K562 (cell line): Measurements from ENCODE around the gene DIS3L2. TPM values are rescaled to one million over a fixed set of nuclear protein-coding genes. Genes with fewer than 3 reads are reported as not detected.

ENCODE experiments used
- ATAC-seq: fragments of 200-7000 bp; cut with Tn5 transposase; 3 replicates; pipeline ENCODE4 v1.9.1; 2020; ENCODE audit warnings: moderate library complexity
- BruUV-seq: library from RNA; stranded (reverse); fragments of 400-500 nt; replicated peaks from 2 replicates; lab custom pipeline; 2021; lab: Mats Ljungman, UMichigan
- CTCF ChIA-PET: fragments of 300-600 bp; formaldehyde crosslinking; extraction: SDS; loops from one replicate; lab custom pipeline; 2021; ENCODE audit warnings: low intra/inter-chr PET ratio; lab: Yijun Ruan, JAX
- POLR2A ChIA-PET: fragments of 300-600, 350-650 bp; sonication (Branson Sonifier 250); formaldehyde crosslinking; extraction: SDS; loops from one replicate; lab custom pipeline; 2021; ENCODE audit warnings: antibody characterized with exemption, inconsistent platforms; lab: Yijun Ruan, JAX
- DNase-seq, 4 experiments: peaks; one replicate each; pipeline versions ENCODE4 v3.0.0 to v3.0.0-alpha.2; 2011 to 2018; ENCODE audit warnings: low spot score in 3 of 4, mixed read lengths in 3 of 4; ENCODE audit errors: extremely low read depth in 1 of 4
- FAIRE-seq: peaks from 2 replicates; lab custom pipeline; 2011; peaks lifted over from hg19 to GRCh38; lab: Jason Lieb, UNC
- H2AFZ ChIP-seq: 2 replicates; pipeline ENCODE4 v1.6.0; 2011; ENCODE audit warnings: low read depth, low read length, control low read depth, inconsistent platforms
- H3K27ac ChIP-seq: fragments of 200-600 bp; 3 replicates; pipeline ENCODE4 v1.8.0; 2011; ENCODE audit warnings: low read depth, mild to moderate bottlenecking, control low read depth, inconsistent platforms, low read length, moderate library complexity, mixed read lengths; ENCODE audit errors: extremely low read depth
- H3K27me3 ChIP-seq, 2 experiments: fragments of 300-600 bp in 1 of 2; 2 replicates in 1 of 2; 3 replicates in 1 of 2; pipeline versions ENCODE4 v1.6.0 to v1.8.0; 2011; ENCODE audit warnings: inconsistent platforms in 2 of 2, low read length in 2 of 2, mild to moderate bottlenecking in 1 of 2, mixed read lengths in 1 of 2, moderate library complexity in 1 of 2; ENCODE audit not compliant: control insufficient read depth in 2 of 2, insufficient read depth in 2 of 2
- H3K36me3 ChIP-seq: fragments of 300-600 bp; 3 replicates; pipeline ENCODE4 v1.8.0; 2011; ENCODE audit warnings: mild to moderate bottlenecking, low read length, inconsistent platforms; ENCODE audit not compliant: control insufficient read depth, insufficient read depth
- H3K4me1 ChIP-seq, 2 experiments: fragments of 200-600 bp in 1 of 2; replicated peaks in 1 of 2; 2 replicates in 1 of 2; 3 replicates in 1 of 2; pipeline versions ENCODE4 v1.5.1 to v1.8.0; 2011; ENCODE audit warnings: inconsistent platforms in 2 of 2, low read length in 2 of 2, mild to moderate bottlenecking in 1 of 2, mixed read lengths in 1 of 2, moderate library complexity in 1 of 2; ENCODE audit not compliant: control insufficient read depth in 2 of 2, insufficient read depth in 2 of 2
- H3K4me2 ChIP-seq: 2 replicates; pipeline ENCODE4 v1.6.1; 2011; ENCODE audit warnings: low read length, control low read depth, inconsistent platforms, mixed read lengths; ENCODE audit not compliant: insufficient read depth
- H3K4me3 ChIP-seq: fragments of 200-600 bp; sonication (generic), shearing (Covaris generic); 2 replicates; pipeline ENCODE4 v1.5.1; 2016; ENCODE audit warnings: control low read depth, inconsistent platforms
- H3K79me2 ChIP-seq: fragments of 200-600 bp; 3 replicates; pipeline ENCODE4 v1.8.0; 2011; ENCODE audit warnings: low read length, inconsistent platforms; ENCODE audit not compliant: control insufficient read depth, insufficient read depth
- H3K9ac ChIP-seq, 2 experiments: 2 replicates each; pipeline versions ENCODE4 v1.6.0 to v1.6.1; 2011; ENCODE audit warnings: low read depth in 2 of 2, low read length in 2 of 2, control low read depth in 1 of 2, inconsistent platforms in 1 of 2, mild to moderate bottlenecking in 1 of 2, mixed read lengths in 1 of 2; ENCODE audit not compliant: insufficient read depth in 1 of 2
- H3K9me1 ChIP-seq: one replicate; pipeline ENCODE4 v1.6.0; 2011; ENCODE audit warnings: inconsistent platforms, mild to moderate bottlenecking, low read length, moderate library complexity; ENCODE audit not compliant: control insufficient read depth, insufficient read depth
- H3K9me3 ChIP-seq: replicated peaks from 2 replicates; pipeline ENCODE4 v1.5.1; 2011; ENCODE audit warnings: low read depth, low read length, inconsistent platforms; ENCODE audit not compliant: control insufficient read depth, insufficient read depth
- H4K20me1 ChIP-seq: replicated peaks from 2 replicates; pipeline ENCODE4 v1.6.1; 2011; ENCODE audit warnings: low read length, inconsistent platforms, mixed read lengths; ENCODE audit not compliant: control insufficient read depth, insufficient read depth
- ARID4B ChIP-seq: sonication (generic); formaldehyde crosslinking; IDR thresholded peaks from 2 replicates; pipeline ENCODE4 v1.8.0; 2022; ENCODE audit warnings: mild to moderate bottlenecking, missing genetic modification reagents
- CBX2 ChIP-seq: fragments of 200-600 bp; sonication (generic); IDR thresholded peaks from one replicate; pipeline ENCODE4 v1.6.1; 2012; ENCODE audit warnings: mild to moderate bottlenecking, low read length, inconsistent platforms; ENCODE audit not compliant: insufficient read depth, poor library complexity, severe bottlenecking
- GABPA ChIP-seq: fragments of 200-800 bp; sonication (Bioruptor generic); conservative IDR thresholded peaks from 2 replicates; pipeline ENCODE4 v1.6.1; 2016; ENCODE audit warnings: low read depth, missing genetic modification characterization, missing compliant biosample characterization
- NEUROD1 ChIP-seq: fragments of 150-350 bp; IDR thresholded peaks from 2 replicates; pipeline ENCODE4 v1.6.1; 2014; ENCODE audit warnings: borderline replicate concordance, low read length, low read depth; ENCODE audit not compliant: partially characterized antibody
- ZFP36 ChIP-seq: fragments of 150-350 bp; IDR thresholded peaks from 2 replicates; pipeline ENCODE4 v1.6.1; 2018; ENCODE audit warnings: low read length, low read depth; ENCODE audit not compliant: partially characterized antibody
- ZNF76 ChIP-seq: fragments of 250-450 bp; sonication (Bioruptor Pico); IDR thresholded peaks from 2 replicates; pipeline ENCODE4 v1.4.0; 2020; ENCODE audit warnings: mild to moderate bottlenecking, moderate library complexity, borderline replicate concordance
- WGBS: fragments of 100-300 bp; shearing (Covaris generic); methylation state at CpG from one replicate; pipeline ENCODE4 v1.1.6; 2016; ENCODE audit warnings: low coverage, mixed read lengths; ENCODE audit not compliant: insufficient coverage; ENCODE audit errors: missing lambda C conversion rate; 5-methylcytosine and 5-hydroxymethylcytosine counted together
- in situ Hi-C: fragments of 300-500 bp; cut with MboI; formaldehyde crosslinking; loops from 4 replicates; pipeline ENCODE4 v1.15.0; 2018; ENCODE audit warnings: inconsistent platforms, mixed read lengths
- intact Hi-C: fragments of 100-400 bp; cut with micrococcal nuclease; formaldehyde crosslinking; loops from 2 replicates; pipeline ENCODE4 v1.14.2; 2022
- polyA plus RNA-seq, 8 experiments: library from polyadenylated mRNA; depleted of rRNA in 4 of 8; stranded (reverse) in 5 of 8; unstranded in 3 of 8; fragments of >200 nt; fragmentation: Nextera tagmentation in 2 of 8; fragmentation: Illumina TruSeq in 1 of 8; extraction: Ambion mirVana in 2 of 8; extraction: Trizol in 1 of 8; gene quantifications; 2 replicates each; pipeline versions ENCODE4 v1.2.1 to v1.2.3, GENCODE V29; 2011 to 2014; ENCODE audit warnings: inconsistent platforms in 1 of 8, missing spikeins in 1 of 8
- total RNA-seq, 7 experiments: library from RNA; depleted of rRNA in 6 of 7; stranded (reverse); fragments of >200 nt in 6 of 7; fragmentation: Illumina TruSeq in 2 of 7; extraction: Trizol in 2 of 7; gene quantifications; 2 replicates each; pipeline versions ENCODE4 v1.2.1 to v1.2.3, GENCODE V29; 2011 to 2021; ENCODE audit warnings: low replicate concordance in 1 of 7

The DIS3L2 gene
- total and polyA plus RNA-seq, 9 of the 15 experiments (the other 6 are each of a cell fraction or from before 2014, with no cell fraction given): 1.5 to 19.2 (median 11.2) TPM

GRCh38 chr2:232349546-232349945 lies 388.0 kb downstream of the DIS3L2 start (continued):
- TF ChIP-seq ARID4B (CRISPR knock-in tag): no peak
- TF ChIP-seq NEUROD1: no peak
- no peak for TF ChIP-seq ZNF76 (CRISPR knock-in tag)
- no peak for TF ChIP-seq GABPA (tag)

GRCh38 chr2:232349946-232350635 lies 388.6 kb downstream of the DIS3L2 start:
- Histone ChIP-seq H3K4me1 (no peaks in the 10 kb centered on the region; a peak in 1 of 5 replicates), H4K20me1 (no peaks in the 10 kb centered on the region), H3K27me3 (peaks cover 0 to 59% of the 10 kb centered on the region in 2 experiments; a peak in 4 of 5 replicates), H3K36me3 (no peaks in the 10 kb centered on the region), H3K27ac (no peak overlapping the region), H3K4me3 (no peak overlapping the region), H2AFZ (no peak overlapping the region), H3K4me2 (no peak overlapping the region), H3K79me2 (no peaks in the 10 kb centered on the region), H3K9me1 (no peaks in the 10 kb centered on the region), H3K9me3 (no peaks in the 10 kb centered on the region), H3K9ac (no peak overlapping the region)
- no peak for DNase-seq
- TF ChIP-seq ZFP36 (peak; percentile 57), CBX2 (no peak)
- FAIRE-seq: no peak
- CTCF ChIA-PET: no interaction called here
- POLR2A ChIA-PET: interaction anchor here (0.6 kb wide), 1 partner anchor 11 kb away, joined by 4 read pairs; no protein-coding TSS in a partner anchor
- intact Hi-C loops (no loop called here), in situ Hi-C loops (no loop called here)
- no TSS peak for BruUV-seq
- ATAC-seq: no peak
- 0% methylated on average over 9 of the region's 14 CpGs for WGBS
